Measurements from ENCODE around the gene WWC2. TPM values are rescaled to one million over a fixed set of nuclear protein-coding genes. Genes with fewer than 3 reads are reported as not detected.

WWC2 gene
- total RNA-seq, 4 donors from 2014 or later, result 24.3 to 50.7 (median 41.8) TPM

DNA sequence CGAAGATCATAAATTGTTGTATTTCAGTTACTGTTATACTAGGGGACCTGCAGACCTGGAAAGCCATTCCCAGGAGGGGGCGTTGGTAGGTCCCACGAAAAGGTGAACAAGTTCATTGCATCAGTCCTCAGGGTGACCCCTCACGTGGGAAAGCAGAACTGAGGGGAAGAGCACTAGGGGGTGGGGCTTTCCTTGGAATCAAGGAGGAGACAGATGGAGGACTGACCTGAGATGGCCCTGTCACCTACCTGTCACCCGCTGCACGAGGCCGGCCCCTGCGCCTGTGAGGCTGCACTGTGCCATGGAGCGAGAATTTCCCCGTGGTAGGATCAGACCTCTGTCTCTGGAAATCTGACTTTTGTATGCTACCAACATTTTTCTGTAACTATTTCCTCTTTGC is 265.0 kb downstream of the WWC2 start:
- TF ChIP-seq, protein P1, sequence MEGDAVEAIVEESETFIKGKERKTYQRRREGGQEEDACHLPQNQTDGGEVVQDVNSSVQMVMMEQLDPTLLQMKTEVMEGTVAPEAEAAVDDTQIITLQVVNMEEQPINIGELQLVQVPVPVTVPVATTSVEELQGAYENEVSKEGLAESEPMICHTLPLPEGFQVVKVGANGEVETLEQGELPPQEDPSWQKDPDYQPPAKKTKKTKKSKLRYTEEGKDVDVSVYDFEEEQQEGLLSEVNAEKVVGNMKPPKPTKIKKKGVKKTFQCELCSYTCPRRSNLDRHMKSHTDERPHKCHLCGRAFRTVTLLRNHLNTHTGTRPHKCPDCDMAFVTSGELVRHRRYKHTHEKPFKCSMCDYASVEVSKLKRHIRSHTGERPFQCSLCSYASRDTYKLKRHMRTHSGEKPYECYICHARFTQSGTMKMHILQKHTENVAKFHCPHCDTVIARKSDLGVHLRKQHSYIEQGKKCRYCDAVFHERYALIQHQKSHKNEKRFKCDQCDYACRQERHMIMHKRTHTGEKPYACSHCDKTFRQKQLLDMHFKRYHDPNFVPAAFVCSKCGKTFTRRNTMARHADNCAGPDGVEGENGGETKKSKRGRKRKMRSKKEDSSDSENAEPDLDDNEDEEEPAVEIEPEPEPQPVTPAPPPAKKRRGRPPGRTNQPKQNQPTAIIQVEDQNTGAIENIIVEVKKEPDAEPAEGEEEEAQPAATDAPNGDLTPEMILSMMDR (IDR thresholded peaks at IDR 0.05; ENCODE audit: low read depth), result no peak

DNA sequence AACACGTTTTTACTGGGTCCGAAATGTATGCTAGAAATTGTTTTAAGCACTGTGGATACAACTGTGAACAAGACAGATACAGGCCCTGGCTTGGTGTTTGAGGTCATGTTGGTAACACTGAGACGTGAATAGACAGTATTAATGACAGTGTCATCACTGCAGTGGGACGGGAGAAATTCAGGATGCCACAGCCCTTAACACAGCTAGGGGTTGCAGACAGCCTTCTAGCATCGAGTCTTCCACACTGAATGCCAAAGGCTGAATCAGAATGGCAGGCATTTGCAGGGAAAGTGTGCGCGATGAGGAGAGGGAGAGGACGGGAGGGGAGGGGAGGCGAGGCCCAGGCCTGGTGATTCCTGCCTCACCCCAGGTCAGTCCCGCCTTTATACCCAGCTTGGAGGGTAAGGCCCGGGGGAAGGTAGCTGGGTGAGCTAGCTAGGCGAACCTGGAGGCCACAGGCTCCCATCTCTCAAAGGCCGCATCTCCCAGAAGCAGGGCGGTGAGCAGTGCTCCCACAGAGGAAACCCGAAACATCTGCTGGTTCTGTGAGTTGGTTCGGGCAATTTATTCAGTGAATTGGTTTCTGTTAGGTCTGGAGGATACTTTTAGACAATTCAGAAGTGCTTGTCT is 267.3 kb downstream of the WWC2 start:
- TF ChIP-seq, protein P1 (IDR thresholded peaks at IDR 0.05; ENCODE audit: low read depth), result no peak

DNA sequence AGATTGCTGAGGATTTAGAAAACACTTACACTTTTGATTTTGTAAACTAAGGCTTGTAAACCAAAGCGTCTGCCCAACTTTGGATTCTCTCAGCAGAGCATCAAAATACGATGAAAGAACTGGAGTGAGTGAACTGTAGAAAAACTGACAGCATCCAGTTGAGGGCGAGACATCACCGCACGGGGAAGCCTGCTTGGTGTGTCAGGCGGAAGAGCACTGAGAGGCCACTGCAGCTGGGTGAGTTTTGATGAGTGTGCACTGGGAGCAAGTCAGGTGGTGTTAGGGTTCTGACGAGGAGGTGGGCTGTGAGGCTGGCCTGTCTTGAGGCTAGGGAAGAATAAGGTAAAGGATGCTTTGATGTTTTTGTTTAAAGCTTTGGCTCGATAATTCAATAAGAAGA is 270.0 kb downstream of the WWC2 start:
- TF ChIP-seq, protein P1 (IDR thresholded peaks at IDR 0.05; ENCODE audit: low read depth), result no peak

Other genes starting within 250 kb of the WWC2 start
- 10 to 100 TPM; 50.1 to 64.4 (median 63.2) TPM for gene DCTD, start 181.9 kb upstream of the WWC2 start, total RNA-seq
- gene CLDN22, start 221.0 kb downstream of the WWC2 start, total RNA-seq, result not detected
- gene CLDN24, start 223.2 kb downstream of the WWC2 start, total RNA-seq, result 1 to 10 TPM in 1 of 4 donors, not detected in 3; 1.5 TPM

Measured in subcutaneous adipose tissue (tissue), 4 donors.